ENCODE results near the gene DNASE2.

The DNASE2 gene

DNA sequence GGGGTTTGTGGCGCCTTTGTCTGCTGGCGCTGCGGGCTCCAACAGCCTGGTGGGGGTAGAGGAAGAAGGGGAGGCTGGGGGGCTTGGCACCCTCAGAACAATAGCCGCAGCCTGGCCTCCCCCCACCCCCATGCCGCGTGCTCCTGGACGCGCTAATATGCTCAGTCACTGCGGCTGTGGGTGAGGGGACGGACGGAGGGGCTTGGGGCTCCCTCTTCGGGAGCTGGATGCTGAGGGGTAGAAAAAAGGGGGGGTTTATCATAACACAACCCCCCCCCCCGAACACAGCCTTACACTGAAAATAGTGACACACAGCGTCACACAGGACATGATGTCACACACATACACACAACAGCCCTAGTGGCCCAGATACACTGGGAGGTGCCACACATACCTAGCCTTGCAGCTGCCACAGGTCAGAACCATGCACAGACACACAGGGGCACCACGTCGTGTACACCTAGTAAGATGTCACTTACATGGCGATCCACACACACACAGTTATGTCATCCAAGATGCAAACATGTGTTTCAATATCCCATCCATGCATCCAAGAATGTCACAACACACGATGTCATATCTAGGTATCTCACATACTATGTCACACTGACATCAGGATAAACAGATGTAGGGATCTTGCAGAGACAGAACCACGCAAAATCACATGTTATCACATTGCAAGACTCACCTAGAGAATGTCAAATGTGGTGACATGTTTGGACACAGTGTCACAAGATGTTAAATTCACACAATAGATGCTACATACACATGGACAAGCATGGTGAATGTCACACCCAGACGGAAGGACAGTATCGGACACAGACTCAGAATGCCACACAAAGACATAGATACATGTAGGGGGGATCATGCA lies 42.1 kb downstream of the DNASE2 start:
- Histone ChIP-seq H3K36me3 (ENCODE audit: control insufficient read depth, insufficient read depth, low read length) (no peaks in the 10 kb centered on the region), H3K27ac (ENCODE audit: low read depth, low read length, severe bottlenecking) (no peak overlapping the region), H3K4me3 (ENCODE audit: extremely low read depth, insufficient read depth, low read length, poor library complexity, severe bottlenecking) (peak overlapping the region; percentile 57), H3K4me1 (ENCODE audit: control insufficient read depth, insufficient read depth, low read length, poor library complexity, severe bottlenecking) (no peaks in the 10 kb centered on the region), H3K9me3 (ENCODE audit: control insufficient read depth, low read length) (no peaks in the 10 kb centered on the region)
- 60 to 74% methylated on average over 7 of the region's 21 CpGs for WGBS, 2 experiments (ENCODE audit: insufficient coverage in 2 of 2)

DNA sequence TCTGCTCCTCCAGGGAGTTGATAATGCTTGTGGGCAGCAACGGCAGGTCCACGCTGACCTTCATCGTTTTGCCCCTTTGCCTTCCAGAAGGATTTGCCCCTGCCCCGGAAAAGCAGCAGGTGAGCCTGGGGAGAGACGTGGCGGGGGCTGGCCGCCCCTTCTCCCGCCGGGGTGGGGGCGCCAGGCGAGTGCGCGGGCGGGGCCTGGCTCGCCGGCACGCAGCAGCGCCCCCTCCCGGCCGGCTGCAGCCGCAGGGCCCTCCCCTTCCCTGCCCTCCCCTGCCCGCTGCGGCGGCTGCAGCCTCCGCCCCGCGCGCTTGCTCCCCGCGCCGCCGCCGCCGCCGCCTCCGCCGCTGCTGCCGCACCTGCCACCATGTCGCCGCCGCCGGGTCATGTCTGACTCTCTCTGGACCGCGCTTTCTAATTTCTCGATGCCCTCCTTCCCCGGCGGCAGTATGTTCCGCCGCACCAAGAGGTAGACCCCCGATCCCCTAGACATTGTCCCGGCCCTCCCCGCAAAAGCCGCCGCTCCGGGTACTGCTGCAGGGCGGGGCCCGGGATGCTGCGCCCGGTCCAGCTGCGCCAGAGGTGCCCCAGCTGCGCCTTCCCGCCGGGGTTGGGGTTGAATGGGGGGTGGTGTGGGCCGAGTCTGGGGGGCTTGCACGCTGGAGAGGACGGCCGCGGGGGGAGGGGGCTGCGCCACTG lies 42.9 kb downstream of the DNASE2 start, which contains the start of gene MAST1:
Gene MAST1, plus strand, starts transcription at position 334 of the 704 bp plus-strand sequence. Its CDS starts 58 bp downstream, at position 392.
- WGBS, 2 experiments (ENCODE audit: insufficient coverage in 2 of 2): 0 to 1% methylated on average over 38 to 39 of the region's 69 CpGs
- H3K36me3 ChIP-seq (ENCODE audit: control insufficient read depth, insufficient read depth, low read length): no peaks in the 10 kb centered on the region
- peak within 1 kb of the TSS; percentile 57 for H3K4me3 ChIP-seq (ENCODE audit: extremely low read depth, insufficient read depth, low read length, poor library complexity, severe bottlenecking)
- peak within 1 kb of the TSS; percentile 10 for H3K27ac ChIP-seq (ENCODE audit: low read depth, low read length, severe bottlenecking)
- H3K9me3 ChIP-seq (ENCODE audit: control insufficient read depth, low read length): no peaks in the 10 kb centered on the region
- no peaks in the 10 kb centered on the region for H3K4me1 ChIP-seq (ENCODE audit: control insufficient read depth, insufficient read depth, low read length, poor library complexity, severe bottlenecking)

GRCh38 chr19:12837225-12837624 lies 44.0 kb downstream of the DNASE2 start:
- H3K36me3 ChIP-seq (ENCODE audit: control insufficient read depth, insufficient read depth, low read length): no peaks in the 10 kb centered on the region
- H3K27ac ChIP-seq (ENCODE audit: low read depth, low read length, severe bottlenecking): no peak overlapping the region
- H3K9me3 ChIP-seq (ENCODE audit: control insufficient read depth, low read length): no peaks in the 10 kb centered on the region
- H3K4me1 ChIP-seq (ENCODE audit: control insufficient read depth, insufficient read depth, low read length, poor library complexity, severe bottlenecking): peaks cover 2% of the 10 kb centered on the region
- no peak overlapping the region for H3K4me3 ChIP-seq (ENCODE audit: extremely low read depth, insufficient read depth, low read length, poor library complexity, severe bottlenecking)
- 80% methylated on average over 2 of the region's 4 CpGs for WGBS, 2 experiments (ENCODE audit: insufficient coverage in 2 of 2)

DNA sequence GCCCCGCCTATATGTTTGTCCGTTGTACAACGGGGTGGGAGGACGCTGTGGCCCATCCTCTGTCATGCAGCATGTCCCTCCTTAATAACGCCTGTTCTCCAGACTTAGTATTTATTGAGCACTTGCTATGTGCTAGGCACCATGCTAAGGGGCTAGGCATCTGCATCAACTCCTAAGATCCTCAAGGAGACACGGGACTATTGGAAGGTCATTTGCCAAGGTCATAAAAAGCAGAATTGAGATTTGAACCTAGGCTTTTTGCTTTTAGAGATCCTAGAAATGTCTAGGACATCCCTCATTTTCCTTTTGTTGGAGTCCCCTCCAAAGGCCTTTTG lies 44.8 kb downstream of the DNASE2 start:
- peaks cover 2% of the 10 kb centered on the region for H3K4me1 ChIP-seq (ENCODE audit: control insufficient read depth, insufficient read depth, low read length, poor library complexity, severe bottlenecking)
- 7 to 23% methylated on average over 4 to 5 of the region's 6 CpGs for WGBS, 2 experiments (ENCODE audit: insufficient coverage in 2 of 2)
- H3K36me3 ChIP-seq (ENCODE audit: control insufficient read depth, insufficient read depth, low read length): no peaks in the 10 kb centered on the region
- H3K27ac ChIP-seq (ENCODE audit: low read depth, low read length, severe bottlenecking): no peak overlapping the region
- no peaks in the 10 kb centered on the region for H3K9me3 ChIP-seq (ENCODE audit: control insufficient read depth, low read length)
- no peak overlapping the region for H3K4me3 ChIP-seq (ENCODE audit: extremely low read depth, insufficient read depth, low read length, poor library complexity, severe bottlenecking)

DNA sequence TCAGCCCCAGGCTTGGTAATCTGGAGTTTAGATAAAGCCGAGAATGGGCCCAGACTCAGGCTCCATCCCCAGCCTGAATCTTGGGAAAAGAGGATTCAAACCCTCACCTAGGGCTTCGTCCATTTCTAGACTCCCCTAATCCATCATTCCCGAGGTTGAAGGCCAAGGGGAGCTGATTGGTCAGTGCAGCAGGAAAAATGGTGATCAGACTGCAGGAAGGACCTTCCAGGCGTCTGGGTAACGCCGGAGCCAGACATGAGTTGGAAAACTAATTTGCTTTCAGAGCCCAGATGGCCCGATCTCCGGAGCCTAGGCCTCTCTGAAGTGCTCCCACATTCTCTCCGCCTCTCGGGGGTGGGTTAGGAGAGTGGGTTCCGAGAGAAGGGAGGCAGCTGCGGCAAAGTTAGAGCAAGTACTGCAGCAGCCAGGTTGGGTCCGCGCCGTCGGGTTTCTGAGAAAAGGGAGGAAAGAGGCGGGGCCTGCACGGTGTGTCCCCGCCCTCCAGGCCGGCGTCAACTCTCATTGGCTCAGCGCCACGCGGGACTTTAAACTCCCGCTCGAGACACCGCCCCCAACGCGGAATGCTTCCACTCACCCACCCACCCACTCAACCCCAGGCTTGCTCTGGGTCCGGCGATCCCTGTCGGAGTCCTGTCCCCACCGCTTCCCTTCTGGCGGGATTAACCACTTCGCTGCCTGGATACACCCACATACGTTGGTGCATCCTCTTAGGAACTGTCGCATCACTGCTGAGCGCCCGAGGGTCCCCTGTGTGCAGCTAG lies 46.1 kb downstream of the DNASE2 start:
- Histone ChIP-seq H3K4me1 (ENCODE audit: control insufficient read depth, insufficient read depth, low read length, poor library complexity, severe bottlenecking) (peaks cover 2% of the 10 kb centered on the region), H3K36me3 (ENCODE audit: control insufficient read depth, insufficient read depth, low read length) (no peaks in the 10 kb centered on the region), H3K4me3 (ENCODE audit: extremely low read depth, insufficient read depth, low read length, poor library complexity, severe bottlenecking) (no peak overlapping the region), H3K9me3 (ENCODE audit: control insufficient read depth, low read length) (no peaks in the 10 kb centered on the region), H3K27ac (ENCODE audit: low read depth, low read length, severe bottlenecking) (no peak overlapping the region)
- 22 to 27% methylated on average over 27 to 32 of the region's 39 CpGs for WGBS, 2 experiments (ENCODE audit: insufficient coverage in 2 of 2)

- Histone ChIP-seq H3K4me1 (ENCODE audit: control insufficient read depth, insufficient read depth, low read length, poor library complexity, severe bottlenecking) (peaks cover 2% of the 10 kb centered on the region), H3K27ac (ENCODE audit: low read depth, low read length, severe bottlenecking) (no peak within 1 kb of the TSS)
- 21 to 23% methylated on average over 12 to 15 of the region's 20 CpGs for WGBS, 2 experiments (ENCODE audit: insufficient coverage in 2 of 2)
Measured at GRCh38 chr19:12834566-12834943, 46.7 kb downstream of the DNASE2 start, which contains the start of gene RTBDN. TSS of gene RTBDN (minus strand) at chr19:12834579. CDS start at chr19:12829979, 4,600 bp downstream.

GRCh38 chr19:12833738-12834565 lies 47.3 kb downstream of the DNASE2 start:
- Histone ChIP-seq H3K4me1 (ENCODE audit: control insufficient read depth, insufficient read depth, low read length, poor library complexity, severe bottlenecking) (peaks cover 2% of the 10 kb centered on the region), H3K9me3 (ENCODE audit: control insufficient read depth, low read length) (no peaks in the 10 kb centered on the region), H3K4me3 (ENCODE audit: extremely low read depth, insufficient read depth, low read length, poor library complexity, severe bottlenecking) (peak overlapping the region; percentile 58), H3K27ac (ENCODE audit: low read depth, low read length, severe bottlenecking) (no peak overlapping the region), H3K36me3 (ENCODE audit: control insufficient read depth, insufficient read depth, low read length) (no peaks in the 10 kb centered on the region)
- WGBS, 2 experiments (ENCODE audit: insufficient coverage in 2 of 2): 0 to 1% methylated on average over 15 to 46 of the region's 87 CpGs

More at GRCh38 chr19:12834566-12834943, 46.7 kb downstream of the DNASE2 start, which contains the start of gene RTBDN:
- H3K4me3 ChIP-seq (ENCODE audit: extremely low read depth, insufficient read depth, low read length, poor library complexity, severe bottlenecking): peak within 1 kb of the TSS; percentile 58
- H3K9me3 ChIP-seq (ENCODE audit: control insufficient read depth, low read length): no peaks in the 10 kb centered on the region
- H3K36me3 ChIP-seq (ENCODE audit: control insufficient read depth, insufficient read depth, low read length): no peaks in the 10 kb centered on the region

DNA sequence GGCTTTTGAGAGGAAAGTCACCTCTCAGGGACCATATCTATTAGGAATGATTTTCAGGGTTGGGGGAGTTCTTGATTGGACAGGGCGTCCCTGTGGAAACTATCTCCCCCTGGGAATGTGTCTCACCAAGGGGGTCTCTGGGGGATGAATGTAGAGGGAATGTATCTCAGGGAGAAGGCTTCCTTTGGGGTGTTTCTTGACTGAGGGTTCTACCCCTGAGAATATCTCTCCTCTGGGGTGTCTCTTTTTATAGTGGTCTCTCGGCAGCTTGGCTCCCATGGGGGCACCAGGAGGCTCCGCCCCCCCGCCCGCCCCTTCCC lies 47.9 kb downstream of the DNASE2 start:
- Histone ChIP-seq H3K27ac (ENCODE audit: low read depth, low read length, severe bottlenecking) (no peak overlapping the region), H3K4me1 (ENCODE audit: control insufficient read depth, insufficient read depth, low read length, poor library complexity, severe bottlenecking) (peaks cover 2% of the 10 kb centered on the region), H3K4me3 (ENCODE audit: extremely low read depth, insufficient read depth, low read length, poor library complexity, severe bottlenecking) (no peak overlapping the region), H3K9me3 (ENCODE audit: control insufficient read depth, low read length) (no peaks in the 10 kb centered on the region), H3K36me3 (ENCODE audit: control insufficient read depth, insufficient read depth, low read length) (no peaks in the 10 kb centered on the region)
- WGBS, 2 experiments (ENCODE audit: insufficient coverage in 2 of 2): 17% methylated on average over 1 of the region's 5 CpGs; no CpG with 5 or more reads in 1 of the 2 experiments

- Histone ChIP-seq H3K4me1 (ENCODE audit: control insufficient read depth, insufficient read depth, low read length, poor library complexity, severe bottlenecking) (peaks cover 2% of the 10 kb centered on the region), H3K36me3 (ENCODE audit: control insufficient read depth, insufficient read depth, low read length) (no peaks in the 10 kb centered on the region), H3K4me3 (ENCODE audit: extremely low read depth, insufficient read depth, low read length, poor library complexity, severe bottlenecking) (no peak overlapping the region), H3K27ac (ENCODE audit: low read depth, low read length, severe bottlenecking) (no peak overlapping the region), H3K9me3 (ENCODE audit: control insufficient read depth, low read length) (no peaks in the 10 kb centered on the region)
- 31 to 32% methylated on average over 16 to 20 of the region's 23 CpGs for WGBS, 2 experiments (ENCODE audit: insufficient coverage in 2 of 2)
Measured at GRCh38 chr19:12828494-12828893, 52.8 kb downstream of the DNASE2 start.

All from mesodermal cell (in vitro differentiated cells).